Mesenchymal stem cell (in vitro differentiated cells and primary cell): ENCODE data around the gene MEIOSIN.
A peak's percentile ranks its signal among the peaks of the same experiment; 100 is the strongest.

ENCODE experiments used
- DNase-seq: peaks from one replicate; pipeline ENCODE4 v3.0.0-alpha.2; 2013
- H2AFZ ChIP-seq: one replicate; pipeline ENCODE4 v1.6.1; 2013; ENCODE audit warnings: low read depth, mild to moderate bottlenecking, control low read depth, inconsistent platforms, low read length, moderate library complexity
- H2AK5ac ChIP-seq: 2 replicates; pipeline ENCODE4 v1.6.1; 2013; ENCODE audit warnings: low read length, moderate library complexity, mild to moderate bottlenecking, inconsistent platforms; ENCODE audit not compliant: severe bottlenecking
- H2BK120ac ChIP-seq: one replicate; pipeline ENCODE4 v1.6.1; 2013; ENCODE audit warnings: low read depth, mild to moderate bottlenecking, inconsistent platforms, low read length, moderate library complexity
- H2BK12ac ChIP-seq, 2 experiments: one replicate each; pipeline ENCODE4 v1.6.1; 2013; ENCODE audit warnings: inconsistent platforms in 2 of 2, low read length in 2 of 2, mild to moderate bottlenecking in 2 of 2, moderate library complexity in 2 of 2, control low read depth in 1 of 2
- H2BK15ac ChIP-seq: one replicate; pipeline ENCODE4 v1.6.1; 2013; ENCODE audit warnings: mild to moderate bottlenecking, low read depth, inconsistent platforms; ENCODE audit not compliant: poor library complexity, severe bottlenecking
- H2BK5ac ChIP-seq: 2 replicates; pipeline ENCODE4 v1.6.1; 2013; ENCODE audit warnings: low read depth, mild to moderate bottlenecking, low read length, control low read depth, inconsistent platforms; ENCODE audit not compliant: poor library complexity, severe bottlenecking
- H3K14ac ChIP-seq, 2 experiments: one replicate each; pipeline ENCODE4 v1.6.1; 2013; ENCODE audit warnings: inconsistent platforms in 2 of 2, low read length in 2 of 2, control low read depth in 1 of 2, mild to moderate bottlenecking in 1 of 2, moderate library complexity in 1 of 2
- H3K18ac ChIP-seq, 2 experiments: one replicate each; pipeline ENCODE4 v1.6.1; 2013; ENCODE audit warnings: inconsistent platforms in 2 of 2, low read length in 2 of 2, control low read depth in 1 of 2, low read depth in 1 of 2, mild to moderate bottlenecking in 1 of 2
- H3K23ac ChIP-seq, 2 experiments: one replicate each; pipeline ENCODE4 v1.6.1; 2013; ENCODE audit warnings: inconsistent platforms in 2 of 2, low read length in 2 of 2, mild to moderate bottlenecking in 2 of 2, moderate library complexity in 2 of 2, control low read depth in 1 of 2
- H3K27ac ChIP-seq: 2 replicates; pipeline ENCODE4 v1.5.1; 2013; ENCODE audit warnings: mild to moderate bottlenecking, moderate library complexity, low read length, control low read depth, inconsistent platforms; ENCODE audit not compliant: poor library complexity, severe bottlenecking
- H3K27me3 ChIP-seq, 2 experiments: 2 replicates each; pipeline versions ENCODE4 v1.6.1 to v1.7.0; 2013; ENCODE audit warnings: low read length in 2 of 2, mild to moderate bottlenecking in 2 of 2, moderate library complexity in 2 of 2, control low read depth in 1 of 2, inconsistent platforms in 1 of 2; ENCODE audit not compliant: control insufficient read depth in 1 of 2, insufficient read depth in 1 of 2
- H3K36me3 ChIP-seq, 2 experiments: 2 replicates each; pipeline versions ENCODE4 v1.6.1 to v1.7.0; 2013; ENCODE audit warnings: low read length in 2 of 2, control low read depth in 1 of 2, inconsistent platforms in 1 of 2, low read depth in 1 of 2, mild to moderate bottlenecking in 1 of 2; ENCODE audit not compliant: insufficient read depth in 2 of 2, control insufficient read depth in 1 of 2
- H3K4ac ChIP-seq, 2 experiments: one replicate each; pipeline ENCODE4 v1.6.1; 2013; ENCODE audit warnings: inconsistent platforms in 2 of 2, low read length in 2 of 2, mild to moderate bottlenecking in 2 of 2, moderate library complexity in 2 of 2, control low read depth in 1 of 2, low read depth in 1 of 2
- H3K4me1 ChIP-seq: 2 replicates; pipeline ENCODE4 v1.6.1; 2013; ENCODE audit warnings: low read depth, low read length, control low read depth; ENCODE audit not compliant: control insufficient read depth, insufficient read depth
- H3K4me2 ChIP-seq: 2 replicates; pipeline ENCODE4 v1.6.1; 2013; ENCODE audit warnings: low read length, mild to moderate bottlenecking, inconsistent platforms; ENCODE audit not compliant: poor library complexity, severe bottlenecking
- H3K4me3 ChIP-seq, 2 experiments: 2 replicates each; pipeline versions ENCODE4 v1.5.1 to v1.7.0; 2013; ENCODE audit warnings: low read length in 2 of 2, mild to moderate bottlenecking in 2 of 2, control low read depth in 1 of 2, low read depth in 1 of 2; ENCODE audit not compliant: insufficient read depth in 1 of 2
- H3K79me1 ChIP-seq: replicated peaks from 2 replicates; pipeline ENCODE4 v1.6.1; 2013; ENCODE audit warnings: mild to moderate bottlenecking, control low read depth, low read length, inconsistent platforms; ENCODE audit not compliant: poor library complexity, severe bottlenecking
- H3K9ac ChIP-seq: 2 replicates; pipeline ENCODE4 v1.7.0; 2013; ENCODE audit warnings: mild to moderate bottlenecking, low read length, moderate library complexity
- H3K9me3 ChIP-seq: 2 replicates; pipeline ENCODE4 v1.7.0; 2013; ENCODE audit warnings: mild to moderate bottlenecking, low read length; ENCODE audit not compliant: control insufficient read depth
- H4K8ac ChIP-seq: one replicate; pipeline ENCODE4 v1.6.1; 2013; ENCODE audit warnings: inconsistent platforms, mild to moderate bottlenecking, low read length, moderate library complexity
- H4K91ac ChIP-seq: one replicate; pipeline ENCODE4 v1.6.1; 2013; ENCODE audit warnings: mild to moderate bottlenecking, low read length, inconsistent platforms
- WGBS: methylation state at CpG from one replicate; pipeline ENCODE4 v1.1.7; 2013; ENCODE audit warnings: mixed read lengths; 5-methylcytosine and 5-hydroxymethylcytosine counted together

Gene MEIOSIN

GRCh38 chr19:45752639-45753038 is 19.4 kb downstream of the MEIOSIN start:
- H4K8ac ChIP-seq, result no peak overlapping the region
- H3K4me1 ChIP-seq, result peaks cover 4% of the 10 kb centered on the region
- no peak overlapping the region for H2AK5ac ChIP-seq
- 90% methylated on average over 6 of the region's 12 CpGs for WGBS
- H3K27me3 ChIP-seq, result peaks cover 0 to 4% of the 10 kb centered on the region in 2 experiments
- no peak overlapping the region for H2BK15ac ChIP-seq
- H3K27ac ChIP-seq, result no peak overlapping the region
- no peaks in the 10 kb centered on the region for H3K36me3 ChIP-seq
- no peak overlapping the region for H2BK120ac ChIP-seq
- no peak overlapping the region for H2AFZ ChIP-seq
- no peak overlapping the region for H3K4ac ChIP-seq
- H3K4me3 ChIP-seq, result no peak overlapping the region
- no peak overlapping the region for H4K91ac ChIP-seq
- H3K9me3 ChIP-seq, result no peaks in the 10 kb centered on the region
- H3K9ac ChIP-seq, result no peak overlapping the region
- H3K23ac ChIP-seq, result no peak overlapping the region
- DNase-seq, result no peak
- H3K4me2 ChIP-seq, result no peak overlapping the region
- no peak overlapping the region for H2BK5ac ChIP-seq
- no peak overlapping the region for H3K18ac ChIP-seq
- no peak overlapping the region for H2BK12ac ChIP-seq
- no peak overlapping the region for H3K14ac ChIP-seq
- H3K79me1 ChIP-seq, result no peaks in the 10 kb centered on the region

GRCh38 chr19:45753548-45753947 is 20.3 kb downstream of the MEIOSIN start:
- Histone ChIP-seq H3K27me3 (peaks cover 0 to 4% of the 10 kb centered on the region in 2 experiments), H3K14ac (peak overlapping the region in 1 of 2 experiments; percentile 26), H3K4ac (no peak overlapping the region), H3K9me3 (no peaks in the 10 kb centered on the region), H2BK120ac (no peak overlapping the region), H3K79me1 (no peaks in the 10 kb centered on the region), H3K27ac (no peak overlapping the region), H4K91ac (no peak overlapping the region), H3K18ac (peak overlapping the region in 1 of 2 experiments; percentile 30), H4K8ac (no peak overlapping the region), H3K36me3 (no peaks in the 10 kb centered on the region), H2BK15ac (no peak overlapping the region), H2BK5ac (no peak overlapping the region), H2AFZ (peak overlapping the region; percentile 15), H3K4me2 (no peak overlapping the region), H3K4me3 (no peak overlapping the region), H3K9ac (no peak overlapping the region), H2AK5ac (no peak overlapping the region), H3K23ac (no peak overlapping the region), H2BK12ac (no peak overlapping the region), H3K4me1 (peaks cover 4% of the 10 kb centered on the region)
- WGBS, result 63% methylated on average over 6 of the region's 6 CpGs
- DNase-seq, result no peak

DNA sequence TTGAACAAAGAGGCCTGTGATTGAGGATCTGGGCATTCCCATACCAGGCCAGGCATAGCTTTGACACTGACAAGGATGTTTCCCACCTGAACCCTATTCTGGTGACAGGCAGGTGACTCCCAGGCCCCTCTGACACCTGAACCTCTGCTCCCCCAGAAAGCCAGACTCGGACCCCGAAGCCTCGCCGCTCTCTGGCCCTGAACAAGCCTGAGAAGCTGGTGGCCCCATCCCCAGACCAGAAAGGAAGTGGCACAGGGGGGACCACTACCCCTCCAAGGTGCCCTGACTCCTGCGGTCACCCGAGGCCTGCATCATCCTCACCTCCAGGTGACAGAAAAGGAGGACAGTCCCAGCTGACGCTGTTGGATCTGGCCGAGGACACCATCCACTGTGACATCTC is 21.1 kb downstream of the MEIOSIN start:
- no peak overlapping the region for H3K4me3 ChIP-seq
- H3K27me3 ChIP-seq, result peaks cover 0 to 4% of the 10 kb centered on the region in 2 experiments
- H3K14ac ChIP-seq, result no peak overlapping the region
- no peak overlapping the region for H4K8ac ChIP-seq
- no peak overlapping the region for H2AFZ ChIP-seq
- H2AK5ac ChIP-seq, result no peak overlapping the region
- DNase-seq, result no peak
- H3K4me1 ChIP-seq, result peaks cover 4% of the 10 kb centered on the region
- no peak overlapping the region for H3K9ac ChIP-seq
- H3K23ac ChIP-seq, result no peak overlapping the region
- no peak overlapping the region for H4K91ac ChIP-seq
- H3K4ac ChIP-seq, result no peak overlapping the region
- no peaks in the 10 kb centered on the region for H3K36me3 ChIP-seq
- H2BK12ac ChIP-seq, result no peak overlapping the region
- H3K18ac ChIP-seq, result no peak overlapping the region
- no peak overlapping the region for H2BK15ac ChIP-seq
- H3K27ac ChIP-seq, result no peak overlapping the region
- H3K79me1 ChIP-seq, result no peaks in the 10 kb centered on the region
- H2BK5ac ChIP-seq, result no peak overlapping the region
- 96% methylated on average over 8 of the region's 8 CpGs for WGBS
- no peak overlapping the region for H2BK120ac ChIP-seq
- no peak overlapping the region for H3K4me2 ChIP-seq
- H3K9me3 ChIP-seq, result no peaks in the 10 kb centered on the region

DNA sequence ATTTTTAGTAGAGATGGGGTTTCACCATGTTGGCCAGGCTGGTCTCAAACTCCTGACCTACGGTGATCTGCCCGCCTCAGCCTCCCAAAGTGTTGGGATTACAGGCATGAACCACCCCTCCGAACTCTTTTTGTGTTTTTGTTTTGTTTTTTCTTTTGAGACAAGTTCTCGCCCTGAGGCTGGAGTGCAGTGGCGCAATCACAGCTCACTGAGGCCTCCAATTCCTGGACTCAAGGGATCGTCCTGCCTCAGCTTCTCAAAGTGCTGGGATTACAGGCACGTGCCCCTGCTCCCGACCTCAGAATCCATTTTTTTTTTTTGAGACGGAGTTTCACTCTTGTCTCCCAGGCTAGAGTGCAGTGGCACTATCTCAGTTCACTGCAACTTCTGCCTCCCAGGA is 24.5 kb downstream of the MEIOSIN start:
- peaks cover 0 to 3% of the 10 kb centered on the region in 2 experiments for H3K36me3 ChIP-seq
- no peak overlapping the region for H2BK12ac ChIP-seq
- no peak overlapping the region for H3K9ac ChIP-seq
- H3K4me3 ChIP-seq, result no peak overlapping the region
- H3K23ac ChIP-seq, result no peak overlapping the region
- peaks cover 4 to 9% of the 10 kb centered on the region in 2 experiments for H3K27me3 ChIP-seq
- H3K9me3 ChIP-seq, result no peaks in the 10 kb centered on the region
- no peak overlapping the region for H3K18ac ChIP-seq
- no peak overlapping the region for H2AFZ ChIP-seq
- H3K14ac ChIP-seq, result no peak overlapping the region
- no peak overlapping the region for H3K4ac ChIP-seq
- H2BK5ac ChIP-seq, result no peak overlapping the region
- no peak overlapping the region for H3K27ac ChIP-seq
- 85% methylated on average over 9 of the region's 9 CpGs for WGBS
- no peak overlapping the region for H3K4me2 ChIP-seq
- no peaks in the 10 kb centered on the region for H3K79me1 ChIP-seq
- H3K4me1 ChIP-seq, result peaks cover 4% of the 10 kb centered on the region
- no peak overlapping the region for H2BK15ac ChIP-seq
- no peak overlapping the region for H4K91ac ChIP-seq
- H2BK120ac ChIP-seq, result no peak overlapping the region
- DNase-seq, result no peak
- no peak overlapping the region for H2AK5ac ChIP-seq
- H4K8ac ChIP-seq, result no peak overlapping the region
